ENCODE measurements around the gene FADS2.

FADS2 gene

DNA sequence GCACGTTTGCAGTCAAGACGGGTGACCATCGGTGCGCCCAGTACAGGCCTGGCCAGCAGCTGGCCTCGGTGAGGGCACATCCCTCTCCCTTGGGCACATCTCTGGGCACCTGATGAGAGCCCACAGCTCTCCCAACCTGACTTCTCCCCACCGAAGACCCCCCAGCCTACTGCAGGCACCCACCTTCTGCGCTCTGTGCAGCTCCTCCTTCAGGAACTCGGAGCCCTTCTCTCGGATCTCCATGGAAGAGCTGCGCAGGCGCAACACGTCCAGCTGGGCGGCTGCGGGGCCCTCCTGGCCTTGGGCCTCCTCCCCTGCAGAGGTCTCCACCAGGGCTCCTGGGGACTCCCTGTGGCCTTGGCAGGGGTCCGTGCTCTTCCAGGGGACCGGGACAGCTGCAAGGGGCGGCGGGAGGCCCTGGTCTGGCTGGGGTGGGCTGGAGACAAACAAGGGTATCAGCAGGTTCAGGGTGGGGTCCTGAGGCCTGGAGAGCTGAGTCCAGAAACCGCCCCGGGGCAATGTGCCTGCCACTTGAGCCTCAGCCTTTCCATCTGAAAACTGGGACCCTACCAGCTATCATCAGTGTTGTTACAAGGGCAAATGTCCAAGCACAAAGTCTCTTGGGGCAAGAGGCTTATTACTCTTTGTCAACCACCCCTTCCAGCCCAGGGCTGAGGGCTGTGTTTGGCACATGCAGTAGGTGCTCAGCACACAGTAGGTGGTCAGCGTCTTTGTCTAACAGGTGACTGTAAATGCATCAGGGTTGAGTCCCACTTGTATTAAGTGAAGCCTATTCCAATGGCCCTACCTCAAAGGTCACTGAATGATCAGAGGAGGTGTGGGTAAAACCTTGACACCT, 80.0 kb downstream of the FADS2 start:
- DNase-seq, result no peak

DNA sequence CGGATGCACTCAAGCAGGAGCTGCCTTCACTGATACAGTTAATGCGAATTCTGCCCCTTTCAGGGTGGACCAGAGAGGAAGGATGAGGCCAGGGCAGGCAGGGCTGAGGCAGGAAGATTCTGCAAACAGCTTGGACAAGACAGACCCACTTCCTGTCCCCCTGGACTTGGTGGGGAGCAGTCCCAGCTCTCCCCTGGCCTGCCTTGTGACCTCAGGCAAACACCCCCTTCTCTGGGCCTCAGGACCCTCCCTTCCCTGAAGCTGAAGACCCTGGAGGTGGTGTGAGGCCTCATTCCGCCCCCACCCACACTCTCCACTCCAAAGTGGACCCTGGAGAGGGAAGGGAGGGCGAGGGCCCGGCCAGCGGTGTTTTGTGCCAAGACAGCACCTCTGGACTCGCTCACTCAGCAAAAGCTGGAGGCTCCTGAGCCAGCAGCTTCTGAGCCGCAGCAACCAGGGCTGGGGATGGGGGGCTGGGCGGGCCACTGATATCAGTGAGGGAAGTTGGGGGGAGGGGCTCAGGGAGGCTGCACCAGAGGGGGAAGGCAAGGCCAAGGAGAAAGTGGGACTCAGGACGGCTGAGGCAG, 80.7 kb downstream of the FADS2 start:
- no peak for DNase-seq

DNA sequence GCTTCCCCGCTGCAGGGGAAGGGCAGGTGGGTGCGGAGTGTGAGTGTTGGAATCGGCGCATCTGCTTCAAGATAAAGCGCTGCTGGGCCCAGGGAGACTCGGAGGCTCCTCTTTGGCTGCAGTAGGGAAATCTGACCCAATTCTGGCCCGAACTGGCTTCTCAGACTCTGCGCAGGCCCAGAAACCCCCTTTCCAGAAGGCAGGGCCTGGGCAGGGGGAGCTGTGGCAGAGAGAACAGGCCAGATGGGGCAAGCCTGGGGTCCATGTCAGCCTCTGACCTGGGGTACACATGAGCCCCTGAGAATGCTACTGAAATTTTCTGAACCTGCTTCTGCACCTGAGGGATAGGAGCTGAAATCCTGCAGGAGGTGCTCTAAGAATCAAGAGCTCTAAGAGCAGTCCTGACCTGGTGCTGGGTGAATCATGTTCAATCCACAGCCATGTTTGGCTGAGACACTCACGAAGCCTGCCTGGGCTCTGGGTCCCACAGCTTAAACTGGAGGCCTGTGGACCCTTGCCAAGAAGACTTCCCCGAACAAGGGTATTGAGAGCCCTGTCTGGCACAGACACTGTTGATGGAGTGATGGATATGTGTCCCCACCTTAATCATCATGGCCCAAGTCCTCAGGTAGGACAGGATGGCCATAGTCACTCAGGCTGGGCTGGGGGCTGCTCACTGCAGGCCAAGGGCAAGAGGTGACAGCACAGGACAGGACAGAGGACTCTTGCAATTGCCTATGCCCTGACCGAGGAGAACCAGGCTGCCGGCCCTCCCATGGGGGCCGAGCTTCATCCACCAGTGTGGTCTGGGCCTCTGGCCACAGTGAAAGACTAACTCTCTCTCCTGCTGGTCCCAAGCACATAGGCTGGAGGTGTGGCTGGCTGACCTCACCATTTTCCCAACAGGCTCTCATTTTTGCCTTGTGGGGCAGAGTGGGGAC, 82.4 kb downstream of the FADS2 start:
- no peak for DNase-seq

DNA sequence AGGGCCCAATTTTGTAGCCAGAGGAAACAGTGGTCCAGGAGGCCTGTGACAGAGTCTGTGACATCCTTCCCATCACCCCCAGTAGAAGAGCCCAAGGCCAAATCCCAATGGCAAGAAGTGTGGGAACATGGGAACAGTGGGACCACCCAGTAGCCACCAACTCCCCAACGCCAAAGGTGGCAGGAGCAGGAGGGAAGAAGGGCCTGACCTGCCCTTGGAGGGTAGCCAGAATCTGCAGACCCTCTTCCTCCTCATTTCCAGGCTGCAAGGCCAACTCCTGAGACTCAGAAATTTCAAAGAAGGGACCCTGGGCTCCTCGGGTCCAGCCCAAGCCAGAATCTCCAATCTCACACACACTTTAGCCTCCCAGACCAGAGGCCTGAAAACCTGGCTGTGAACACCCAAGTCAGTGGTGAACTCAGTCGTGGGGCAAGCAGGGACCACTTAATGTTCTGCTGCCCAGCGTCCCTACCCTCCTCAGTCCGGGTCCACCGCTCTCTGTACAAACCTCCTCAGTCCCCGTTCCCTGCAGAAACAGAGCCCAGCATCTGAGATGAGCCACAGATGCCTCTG, 83.1 kb downstream of the FADS2 start:
- DNase-seq, result no peak

DNA sequence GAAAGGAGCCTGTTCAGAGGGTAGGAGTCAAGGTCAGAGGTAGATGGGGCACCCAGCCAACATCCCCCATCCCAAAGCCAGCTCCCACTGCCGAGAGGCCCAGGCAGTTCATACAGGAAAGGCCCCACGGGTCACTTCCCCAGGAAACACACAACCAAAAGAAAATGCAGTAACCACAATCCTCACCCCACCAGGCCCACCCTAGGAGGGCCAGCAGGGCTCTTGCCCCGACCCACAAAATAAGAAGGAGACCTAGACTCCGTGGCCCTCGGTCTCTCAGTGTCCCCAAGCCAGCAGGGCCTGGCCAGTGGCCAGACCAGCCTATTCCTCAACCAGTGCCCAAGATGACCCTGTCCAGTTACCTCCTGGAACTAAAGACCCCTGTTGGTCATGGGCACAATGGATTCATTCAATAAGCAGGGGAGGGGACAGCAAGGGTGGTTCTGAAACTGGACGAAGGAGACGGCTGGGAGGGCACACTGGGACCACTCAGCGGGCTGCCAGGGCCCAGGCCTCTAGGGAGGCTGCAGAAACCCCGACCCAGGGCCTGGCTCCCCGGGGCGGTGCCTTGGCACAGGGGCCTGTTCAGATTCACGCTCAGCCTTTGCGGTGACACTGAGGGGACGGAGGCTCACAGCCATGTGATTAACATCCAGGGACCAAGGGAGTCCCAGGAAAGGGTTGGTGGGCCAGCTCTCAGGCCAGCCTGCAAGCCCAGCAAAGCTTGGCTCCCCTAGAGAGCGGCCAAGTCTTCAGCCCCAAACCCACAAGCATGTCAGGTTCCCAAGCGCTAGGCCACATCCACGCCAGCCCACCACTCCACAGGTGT, 83.8 kb downstream of the FADS2 start:
- DNase-seq, result no peak

DNA sequence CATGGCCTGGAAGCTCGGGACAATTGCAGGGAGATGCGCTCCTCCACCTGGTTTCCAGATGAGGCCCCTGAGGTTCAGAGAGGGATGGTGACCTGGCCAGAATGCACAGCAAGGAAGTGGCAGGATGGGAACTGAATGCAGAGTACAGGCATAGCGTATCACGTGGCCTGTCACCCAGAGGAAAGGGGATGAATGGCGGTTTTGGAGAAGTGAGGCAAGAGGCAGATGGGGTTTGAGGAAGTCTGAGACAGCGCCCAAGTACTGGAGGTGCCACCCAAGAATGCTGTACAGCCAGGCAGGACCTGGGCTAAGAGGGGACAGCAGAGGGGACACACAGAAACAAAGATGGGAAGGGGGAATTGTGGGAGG, 84.4 kb downstream of the FADS2 start:
- DNase-seq, result no peak

DNA sequence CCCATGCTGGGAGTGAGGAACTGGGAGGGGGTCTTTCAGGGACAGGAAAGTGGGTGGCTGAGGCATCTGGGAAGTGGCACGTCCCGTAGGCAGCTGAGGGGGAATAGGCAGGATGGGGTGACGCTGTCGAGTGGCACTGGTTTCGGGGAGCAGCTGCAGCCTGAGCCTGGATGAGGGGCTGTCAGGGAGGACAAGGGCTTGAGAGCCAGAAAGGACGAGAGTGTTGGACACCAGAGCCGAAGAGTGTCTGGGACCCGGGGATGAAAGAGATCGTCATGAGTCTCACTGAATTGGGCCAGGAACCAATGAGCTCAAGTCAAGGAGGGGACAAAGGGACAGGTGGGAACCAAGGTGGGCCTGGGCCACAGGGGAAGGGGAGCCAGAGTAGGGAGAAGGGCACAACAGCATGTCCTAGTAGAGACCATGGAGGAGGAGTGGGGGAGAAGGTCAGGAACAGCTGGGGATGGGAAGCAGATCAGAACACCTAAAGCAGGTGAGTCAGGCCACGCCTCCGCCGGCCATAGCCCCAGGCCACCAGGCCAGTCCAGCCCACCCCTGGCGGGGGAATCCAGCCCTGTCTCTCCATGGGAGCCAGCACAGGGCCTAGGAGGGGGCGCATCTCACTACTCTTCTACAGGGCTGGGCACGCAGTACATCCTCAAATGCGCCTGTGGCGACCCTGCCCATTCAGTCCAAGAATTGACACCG, 85.0 kb downstream of the FADS2 start:
- no peak for DNase-seq

DNA sequence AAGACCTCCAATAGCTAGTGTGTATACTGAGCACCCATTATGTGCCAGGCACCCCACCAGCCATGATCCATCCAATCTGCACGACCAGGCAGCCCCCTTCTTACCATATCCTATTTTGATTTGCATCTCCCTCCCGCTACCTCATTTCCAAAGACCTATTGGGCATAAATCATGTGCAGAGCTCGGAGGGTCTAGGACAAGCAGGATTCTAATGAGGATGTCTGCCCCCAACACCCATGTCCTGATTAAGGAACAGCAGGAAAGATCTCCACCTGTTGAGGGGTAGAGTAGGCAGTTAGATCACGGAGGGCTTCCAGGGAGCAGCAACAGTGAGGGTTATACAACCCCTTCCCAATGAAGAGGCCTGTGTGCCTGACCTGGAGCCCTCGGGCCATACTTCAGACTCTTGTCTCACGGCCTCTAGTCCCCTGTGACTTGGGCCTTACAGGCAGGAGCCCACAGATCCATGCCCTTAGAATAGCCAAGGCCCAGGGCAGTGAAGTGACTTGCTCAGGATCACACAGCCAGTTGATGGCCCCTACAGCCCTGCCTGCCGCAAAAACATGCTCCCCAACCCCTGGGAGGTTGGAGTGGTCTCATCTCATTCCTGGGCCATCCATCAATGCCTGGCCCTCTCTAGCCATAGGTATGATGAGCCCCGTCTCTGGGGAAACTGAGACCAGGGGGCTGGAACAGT, 85.7 kb downstream of the FADS2 start:
- no peak for DNase-seq

DNA sequence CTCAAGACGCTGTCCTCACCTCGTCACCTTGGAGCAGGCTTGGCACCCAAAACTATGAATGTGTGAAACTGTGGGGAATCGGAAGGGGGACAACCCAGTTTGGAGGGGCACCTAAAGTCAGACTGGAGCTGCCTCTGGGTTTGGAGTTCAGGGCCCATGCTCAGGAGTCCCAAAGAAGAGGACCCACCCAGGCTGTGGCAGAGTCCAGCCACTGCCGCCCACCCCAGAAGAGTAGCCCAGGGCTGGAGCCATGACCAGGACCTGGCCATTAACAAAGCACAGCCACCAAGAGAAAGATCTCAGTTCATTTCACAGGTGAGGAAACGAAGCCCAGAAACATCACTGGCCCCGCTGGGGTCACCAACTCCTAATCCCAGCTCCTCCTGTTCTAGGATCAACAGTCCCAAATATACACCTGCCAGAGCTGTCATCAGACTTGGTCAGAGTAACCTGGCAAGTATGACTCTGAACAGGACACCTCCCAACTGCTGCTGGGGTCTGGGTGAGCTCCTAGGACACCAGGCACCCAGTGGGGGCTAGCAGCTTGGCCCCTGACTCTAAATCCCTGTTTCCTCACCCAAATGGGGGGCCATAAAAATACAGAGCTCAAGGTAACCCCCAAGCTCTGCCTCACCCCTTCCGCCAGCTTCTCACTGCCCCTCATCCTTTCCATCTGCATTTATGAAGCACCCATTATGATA, 86.5 kb downstream of the FADS2 start:
- DNase-seq, result no peak

DNA sequence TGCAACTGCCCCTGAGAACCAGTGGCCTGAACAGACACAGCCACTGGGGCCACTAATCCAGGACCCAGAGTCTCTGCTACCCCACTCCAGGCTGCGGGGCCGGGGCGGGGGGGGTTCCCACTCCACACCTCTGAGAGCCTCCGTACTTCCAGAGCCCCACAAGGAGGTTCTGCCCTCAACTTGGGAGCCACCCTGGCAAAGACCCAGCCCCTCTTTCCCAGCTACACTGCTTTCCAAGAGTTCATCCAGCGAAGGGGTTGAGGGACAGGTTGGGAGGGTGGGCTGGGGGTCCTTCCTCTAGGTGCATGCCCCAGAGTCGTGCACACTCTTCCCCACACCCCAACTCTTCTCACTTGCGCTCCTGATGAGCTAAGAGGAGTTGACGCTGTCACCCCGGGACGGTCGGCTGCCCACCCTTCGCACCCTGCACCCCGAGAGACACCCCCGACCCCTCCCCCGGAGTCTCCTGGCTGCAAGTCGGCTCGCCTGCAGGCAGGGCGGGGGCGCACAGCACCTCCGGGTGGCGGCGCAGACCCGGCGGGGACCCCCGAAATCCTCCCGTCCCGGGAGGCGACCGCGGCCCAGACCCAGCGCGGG, 88.7 kb downstream of the FADS2 start:
- DNase-seq, result no peak
